Kasumi-1 (cell line): ENCODE measurements around the gene PCSK1N.
"Not testable (repeated sequence)": the region's sequence is repeated elsewhere in the genome, so short reads cannot be mapped to it uniquely, and the experiment has no call there.

Experiments used
- DNase-seq, 2 experiments: peaks; one replicate each; lab custom pipeline; 2025; lab: John Stamatoyannopoulos, UW

The PCSK1N gene

DNA sequence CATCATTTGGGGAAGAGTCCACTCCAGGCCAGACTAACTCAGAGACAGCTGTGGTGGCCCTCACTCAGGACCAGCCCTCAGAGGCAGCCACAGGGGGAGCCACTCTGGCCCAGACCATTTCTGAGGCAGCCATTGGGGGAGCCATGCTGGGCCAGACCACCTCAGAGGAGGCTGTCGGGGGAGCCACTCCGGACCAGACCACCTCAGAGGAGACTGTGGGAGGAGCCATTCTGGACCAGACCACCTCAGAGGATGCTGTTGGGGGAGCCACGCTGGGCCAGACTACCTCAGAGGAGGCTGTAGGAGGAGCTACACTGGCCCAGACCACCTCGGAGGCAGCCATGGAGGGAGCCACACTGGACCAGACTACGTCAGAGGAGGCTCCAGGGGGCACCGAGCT, 12.4 kb downstream of the PCSK1N start:
- DNase-seq: no peak

DNA sequence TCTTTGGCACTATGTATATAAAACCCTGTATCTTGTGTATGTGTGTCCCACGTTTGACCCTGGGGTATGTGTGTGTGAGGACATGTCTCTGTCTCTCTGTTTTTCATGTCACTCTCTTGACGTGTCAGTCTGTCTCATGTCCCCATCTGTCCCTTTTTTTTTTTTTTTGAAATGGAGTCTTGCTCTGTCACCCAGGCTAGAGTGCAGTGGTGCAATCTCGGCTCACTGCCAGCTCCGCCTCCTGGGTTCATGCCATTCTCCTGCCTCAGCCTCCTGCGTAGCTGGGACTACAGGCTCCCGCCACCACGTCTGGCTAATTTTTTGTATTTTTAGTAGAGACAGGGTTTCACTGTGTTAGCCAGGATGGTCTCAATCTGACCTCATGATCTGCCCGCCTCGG, 16.0 kb downstream of the PCSK1N start:
- not testable (repeated sequence) for DNase-seq

DNA sequence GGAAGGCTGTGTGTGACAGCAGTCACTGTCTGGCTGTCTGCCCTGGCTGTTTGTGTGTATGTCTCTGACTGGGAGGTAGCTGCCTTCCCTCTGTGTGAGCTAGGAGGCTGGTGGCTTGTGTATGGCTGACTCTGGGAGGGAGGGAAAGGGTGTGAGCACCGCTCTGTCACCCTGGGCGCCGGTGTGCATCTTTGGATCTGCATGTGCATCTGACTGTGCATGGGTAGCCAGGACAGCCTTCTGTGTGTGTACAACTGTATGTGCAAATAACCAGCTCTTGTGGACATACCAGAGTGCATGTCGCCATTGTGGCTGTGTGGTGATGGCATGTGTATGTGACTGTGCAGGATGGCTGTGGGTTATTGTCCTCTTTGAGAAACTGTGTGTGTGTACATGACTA, 16.5 kb downstream of the PCSK1N start:
- no peak for DNase-seq

DNA sequence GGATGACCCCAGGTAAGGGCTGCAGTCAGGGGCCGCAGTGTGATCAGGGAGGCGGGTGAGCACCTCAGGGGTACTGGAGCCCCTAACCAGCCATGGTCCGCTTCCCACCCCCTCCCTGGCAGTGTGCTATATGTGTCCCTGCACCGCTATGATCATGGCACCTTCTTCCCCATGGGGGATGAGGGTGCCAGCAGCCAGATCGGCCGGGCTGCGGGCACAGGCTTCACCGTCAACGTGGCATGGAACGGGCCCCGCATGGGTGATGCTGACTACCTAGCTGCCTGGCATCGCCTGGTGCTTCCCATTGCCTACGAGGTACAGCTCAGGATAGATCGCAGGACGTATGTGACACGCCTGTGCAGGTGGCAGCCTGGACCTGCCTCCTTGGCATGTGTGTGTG, 17.3 kb downstream of the PCSK1N start:
- DNase-seq: no peak

DNA sequence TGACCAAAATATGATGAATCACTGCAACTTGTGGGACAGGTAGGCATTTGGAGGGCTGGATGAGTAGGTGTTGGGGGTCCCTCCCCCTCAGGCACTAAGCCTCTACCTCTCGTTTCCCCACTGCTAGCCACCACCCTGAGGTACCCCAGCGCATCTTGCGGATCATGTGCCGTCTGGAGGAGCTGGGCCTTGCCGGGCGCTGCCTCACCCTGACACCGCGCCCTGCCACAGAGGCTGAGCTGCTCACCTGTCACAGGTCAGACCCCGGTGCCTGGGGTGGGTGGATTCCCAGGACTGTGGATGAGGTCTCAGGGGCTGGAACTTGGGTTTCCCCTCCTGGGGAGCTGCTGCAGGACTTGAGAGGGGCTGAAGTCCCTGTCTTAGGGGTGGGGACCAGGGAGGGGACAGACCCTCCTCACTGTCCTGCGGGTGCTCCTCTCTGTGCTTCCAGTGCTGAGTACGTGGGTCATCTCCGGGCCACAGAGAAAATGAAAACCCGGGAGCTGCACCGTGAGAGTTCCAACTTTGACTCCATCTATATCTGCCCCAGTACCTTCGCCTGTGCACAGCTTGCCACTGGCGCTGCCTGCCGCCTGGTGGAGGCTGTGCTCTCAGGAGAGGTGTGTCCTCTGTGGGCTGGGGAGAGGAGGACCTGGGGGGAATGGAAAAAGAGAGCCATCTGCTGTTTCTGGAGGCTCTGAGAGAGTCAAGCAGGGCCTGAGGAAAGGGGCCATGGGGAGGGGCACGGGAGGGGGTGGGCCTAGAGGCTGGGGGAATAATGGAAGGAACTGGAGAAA, 19.2 kb downstream of the PCSK1N start:
- DNase-seq: no peak

DNA sequence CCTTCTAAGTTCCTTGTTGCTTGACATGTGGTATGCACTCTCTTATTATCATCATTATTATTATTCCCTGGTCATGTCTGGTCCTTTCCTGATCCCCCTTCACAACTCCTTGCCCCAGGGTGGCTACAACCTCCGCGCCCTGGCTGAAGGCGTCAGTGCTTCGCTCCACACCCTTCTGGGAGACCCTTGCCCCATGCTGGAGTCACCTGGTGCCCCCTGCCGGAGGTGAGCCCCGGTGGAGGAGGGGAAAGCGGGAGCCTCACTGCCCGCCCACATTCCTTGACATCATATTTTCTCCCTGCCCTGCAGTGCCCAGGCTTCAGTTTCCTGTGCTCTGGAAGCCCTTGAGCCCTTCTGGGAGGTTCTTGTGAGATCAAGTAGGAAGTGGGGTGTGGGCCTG, 20.1 kb downstream of the PCSK1N start:
- no peak for DNase-seq

DNA sequence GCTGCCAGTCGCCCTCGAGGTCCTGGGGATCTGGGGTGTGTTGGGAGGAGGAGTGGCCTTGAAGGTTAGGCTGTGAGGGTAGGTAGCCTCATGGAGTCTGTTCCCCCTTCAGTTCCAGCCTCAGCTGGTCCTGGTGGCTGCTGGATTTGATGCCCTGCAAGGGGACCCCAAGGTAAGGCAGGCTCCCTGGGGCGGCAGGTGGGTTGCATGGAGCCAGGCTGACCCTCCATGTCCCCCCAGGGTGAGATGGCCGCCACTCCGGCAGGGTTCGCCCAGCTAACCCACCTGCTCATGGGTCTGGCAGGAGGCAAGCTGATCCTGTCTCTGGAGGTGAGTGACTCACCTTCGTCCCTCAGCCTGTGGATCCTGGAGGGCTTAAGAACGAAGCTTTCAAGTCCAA, 20.7 kb downstream of the PCSK1N start:
- DNase-seq: no peak

DNA sequence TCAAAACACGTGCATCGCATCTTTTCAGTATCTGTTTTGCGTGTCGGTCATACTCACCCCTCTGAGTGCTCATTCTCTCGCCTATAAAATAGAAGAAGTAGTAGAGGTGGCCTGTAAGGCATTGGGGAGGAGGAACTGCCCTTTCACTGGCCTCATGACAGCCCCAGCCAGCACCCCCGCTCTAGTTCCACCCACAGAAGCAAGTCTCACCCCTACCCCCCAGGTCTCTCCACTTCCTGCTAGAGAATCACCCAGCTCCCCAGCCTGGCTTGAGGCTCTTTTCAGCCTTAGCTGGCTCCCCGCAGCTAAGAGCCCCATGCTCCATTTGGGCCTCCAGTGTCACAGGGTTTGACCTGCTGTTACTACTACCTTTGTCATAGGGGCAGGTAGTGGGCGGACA, 21.8 kb downstream of the PCSK1N start:
- DNase-seq: peak in 1 of 2 experiments; percentile 12

DNA sequence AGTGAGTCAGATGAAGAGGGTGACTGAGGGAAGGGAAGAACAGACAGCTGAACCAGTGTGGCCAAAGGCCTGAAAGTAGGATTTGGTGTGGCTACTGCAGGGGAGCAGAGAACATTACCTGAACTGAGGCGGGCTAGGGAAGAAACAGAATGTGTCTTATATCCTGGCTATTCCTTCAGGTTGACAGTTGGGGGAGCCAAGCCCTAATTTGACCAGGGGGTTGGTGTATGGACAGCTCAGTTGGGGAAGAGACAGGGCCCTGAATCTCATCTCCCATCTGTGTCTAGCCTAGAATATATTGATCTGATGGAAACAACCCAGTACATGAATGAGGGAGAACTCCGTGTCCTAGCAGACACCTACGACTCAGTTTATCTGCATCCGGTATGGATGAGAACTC, 29.3 kb downstream of the PCSK1N start:
- no peak for DNase-seq

DNA sequence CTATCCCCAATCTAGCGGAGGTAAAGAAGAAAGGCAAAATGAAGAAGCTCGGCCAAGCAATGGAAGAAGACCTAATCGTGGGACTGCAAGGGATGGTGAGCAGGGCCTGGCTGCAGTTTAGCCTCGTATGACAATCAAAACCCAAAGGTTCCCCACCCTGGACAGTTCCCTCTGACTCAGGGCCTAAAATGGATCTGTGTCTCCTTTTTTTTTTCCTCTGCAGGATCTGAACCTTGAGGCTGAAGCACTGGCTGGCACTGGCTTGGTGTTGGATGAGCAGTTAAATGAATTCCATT, 32.6 kb downstream of the PCSK1N start:
- DNase-seq: no peak

DNA sequence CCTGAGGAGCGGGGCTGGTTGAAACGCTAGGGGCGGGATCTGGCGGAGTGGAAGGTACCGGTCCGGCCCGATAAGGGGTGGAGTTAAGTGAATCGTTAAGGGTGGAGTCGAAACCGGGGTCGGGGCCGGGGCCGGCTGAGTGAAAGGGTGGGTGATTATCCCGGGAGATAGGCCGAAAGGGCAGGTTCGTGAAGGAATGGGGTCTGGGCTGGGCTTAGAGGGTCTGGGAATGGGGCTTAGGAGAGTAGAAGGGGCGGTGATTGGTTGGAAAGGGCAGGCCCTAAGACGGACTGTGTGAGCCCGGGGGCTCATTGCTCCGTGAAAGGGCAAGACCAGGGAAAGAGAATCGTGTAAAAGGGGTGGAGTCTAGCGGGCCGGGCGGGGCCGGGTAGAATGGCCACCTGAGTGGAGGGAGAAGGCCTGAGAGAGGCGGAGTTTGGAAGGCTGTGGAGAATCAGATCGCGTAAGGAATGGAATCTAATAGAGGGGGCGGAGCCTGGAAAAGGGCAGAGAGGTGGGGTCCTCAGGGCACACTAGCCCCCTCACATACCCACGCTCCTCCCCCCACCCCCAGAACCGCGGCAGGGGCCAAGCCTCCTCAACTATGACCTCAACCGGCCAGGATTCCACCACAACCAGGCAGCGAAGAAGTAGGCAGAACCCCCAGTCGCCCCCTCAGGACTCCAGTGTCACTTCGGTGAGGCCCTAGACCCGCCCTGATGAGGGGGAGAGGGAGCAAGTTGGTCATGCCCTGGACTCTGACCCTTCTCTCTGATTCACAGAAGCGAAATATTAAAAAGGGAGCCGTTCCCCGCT, 33.1 kb downstream of the PCSK1N start:
- peak; percentile 66 to 69 for DNase-seq

DNA sequence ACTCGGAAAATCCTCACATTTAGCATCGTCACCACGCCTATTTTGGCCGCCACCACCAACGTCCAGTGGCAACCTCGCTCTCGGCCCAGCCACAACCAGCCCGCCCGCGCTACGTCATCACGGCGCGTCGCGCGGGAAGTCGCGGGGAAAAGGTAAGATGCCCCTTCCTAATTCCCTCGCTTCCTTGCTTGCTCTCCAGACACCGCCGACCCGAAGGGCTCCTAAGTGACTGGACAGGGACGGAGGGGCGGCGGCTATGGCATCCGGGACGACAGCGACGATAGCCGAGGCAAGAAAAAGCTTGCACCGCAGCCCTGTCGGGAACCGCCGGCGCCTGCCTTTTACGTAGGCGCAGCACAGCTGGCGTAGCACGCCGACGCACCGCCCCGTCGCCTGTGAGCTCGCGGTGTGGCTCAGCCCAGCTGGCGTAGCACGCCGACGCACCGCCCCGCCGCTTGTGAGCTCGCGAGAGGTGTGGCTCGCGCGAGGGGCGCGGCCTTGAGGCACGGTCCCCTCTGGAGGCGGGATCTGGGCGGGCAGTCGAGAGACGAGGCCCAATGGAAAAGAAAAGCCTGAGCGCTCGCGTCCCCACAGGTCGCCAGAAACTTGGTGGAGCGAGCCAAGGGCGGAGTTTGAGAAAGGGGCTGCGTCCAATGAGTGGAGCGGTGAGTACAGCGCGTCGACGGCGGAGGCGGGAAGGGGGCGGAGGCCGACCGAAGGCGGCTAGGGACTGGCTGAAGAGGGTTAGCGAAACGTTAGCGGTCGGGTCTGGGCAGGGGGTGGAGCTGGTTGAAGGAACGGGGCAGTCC, 33.9 kb downstream of the PCSK1N start, which contains the start of gene HDAC6:
Gene HDAC6 (plus strand): TSS at position 788 of the 809 bp plus-strand sequence. CDS start 626 bp downstream, outside the sequence.
- peak; percentile 94 to 95 for DNase-seq

DNA sequence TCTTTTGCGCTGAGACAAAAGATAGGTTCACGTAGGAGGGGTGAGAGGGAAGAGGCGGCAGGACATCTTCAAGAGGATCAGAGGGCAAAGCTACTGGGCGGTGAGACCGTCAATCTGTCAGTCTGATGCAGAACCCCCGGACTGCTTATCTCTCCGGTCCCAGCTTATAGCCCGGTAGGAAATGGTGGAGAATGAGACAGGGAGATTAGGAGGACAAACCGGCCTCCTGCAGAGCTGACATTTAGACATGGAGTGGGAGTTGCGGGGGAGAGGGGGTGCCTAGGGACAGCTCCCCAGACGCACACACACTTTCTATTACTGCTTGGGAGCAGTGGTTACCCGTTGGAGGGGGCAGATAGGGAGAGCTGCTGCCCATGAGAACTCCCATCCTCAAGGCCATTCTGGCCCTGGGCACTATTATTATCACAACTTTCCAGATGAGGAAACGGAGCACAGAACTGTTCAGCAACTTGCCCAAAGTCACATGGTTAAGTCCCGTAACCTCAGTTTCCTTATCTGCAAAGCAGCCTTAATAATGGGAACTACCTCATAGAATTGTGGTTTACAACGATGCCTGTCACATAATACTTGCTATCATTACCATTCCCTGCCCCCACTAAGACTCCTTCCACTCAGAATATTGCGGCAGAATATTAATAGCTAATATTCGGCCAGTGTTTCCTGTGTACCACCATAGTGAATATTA, 34.7 kb downstream of the PCSK1N start:
- DNase-seq: peak in 1 of 2 experiments; percentile 40

DNA sequence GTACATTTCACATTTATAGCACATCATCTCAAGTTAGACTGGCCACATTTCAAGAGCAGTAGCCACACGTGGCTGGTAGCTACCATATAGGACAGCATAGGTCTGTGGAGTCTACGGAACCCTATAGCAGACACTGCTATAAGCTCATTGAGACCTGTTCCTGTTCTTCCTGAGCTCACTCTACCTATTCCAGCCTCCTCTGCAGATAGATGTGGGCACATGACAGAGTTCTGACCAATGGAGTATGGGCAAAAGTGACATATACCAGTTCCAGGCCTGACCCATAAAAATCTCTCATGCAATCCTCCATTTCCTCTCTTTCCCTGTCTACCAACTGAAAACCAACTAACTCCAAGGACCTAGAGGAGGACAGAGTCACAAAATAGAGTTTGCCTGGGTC, 37.1 kb downstream of the PCSK1N start:
- no peak for DNase-seq

DNA sequence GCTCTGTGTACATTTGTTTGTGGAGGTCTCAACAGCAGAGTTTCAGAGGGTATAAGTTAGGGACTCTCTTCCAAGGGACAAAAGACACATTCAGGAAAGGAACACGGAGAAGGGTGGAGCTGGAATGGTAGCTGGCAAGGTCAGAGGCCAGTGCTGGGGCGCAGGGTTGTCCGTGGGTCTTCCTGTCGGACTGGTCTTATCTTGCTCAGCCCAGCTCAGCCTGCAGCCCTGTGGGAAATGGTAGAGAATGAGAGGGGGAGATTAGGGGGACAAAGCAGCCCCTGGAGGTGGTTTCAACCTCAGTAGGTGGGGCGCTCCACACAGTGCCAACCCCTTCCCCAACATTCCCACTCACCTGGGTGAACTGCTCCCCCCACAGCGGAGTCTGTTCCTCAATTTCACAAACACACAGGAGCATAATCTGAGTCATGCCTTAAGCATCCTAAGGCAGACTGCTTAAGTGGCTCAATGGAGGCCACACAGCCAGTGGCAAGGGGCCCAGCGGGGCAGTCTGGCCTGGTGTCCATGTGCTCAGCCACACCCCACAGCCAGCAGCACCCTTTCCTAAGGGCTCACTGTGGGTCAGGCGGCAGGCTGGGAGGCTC, 40.4 kb downstream of the PCSK1N start:
- DNase-seq: no peak

DNA sequence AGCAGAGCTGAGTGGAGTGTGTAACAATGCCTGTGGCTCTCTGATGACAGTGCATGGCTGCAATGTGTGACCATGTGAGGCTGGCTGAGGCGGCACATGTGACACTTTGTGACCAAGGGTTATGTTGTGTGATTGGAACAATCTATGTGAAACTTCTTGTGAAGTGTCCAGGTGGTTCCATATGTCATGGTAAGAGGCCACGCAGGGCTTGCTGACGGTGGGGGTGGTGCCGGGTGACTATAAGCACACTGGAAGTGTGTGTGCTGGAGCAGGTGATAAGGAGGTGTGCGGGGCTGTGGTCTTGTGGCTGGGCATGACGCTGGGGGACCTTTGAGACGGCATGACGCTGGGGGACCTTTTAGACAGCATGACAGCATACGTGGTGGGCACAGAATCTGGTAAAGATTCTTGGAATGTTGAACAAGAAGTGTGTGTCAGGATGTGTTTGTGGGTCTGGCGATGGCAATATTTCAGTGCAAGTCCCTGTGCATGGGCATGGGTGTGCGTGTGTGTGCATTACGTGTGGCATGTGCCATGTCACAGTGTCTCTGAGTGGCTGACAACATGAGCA, 41.0 kb downstream of the PCSK1N start:
- no peak for DNase-seq

DNA sequence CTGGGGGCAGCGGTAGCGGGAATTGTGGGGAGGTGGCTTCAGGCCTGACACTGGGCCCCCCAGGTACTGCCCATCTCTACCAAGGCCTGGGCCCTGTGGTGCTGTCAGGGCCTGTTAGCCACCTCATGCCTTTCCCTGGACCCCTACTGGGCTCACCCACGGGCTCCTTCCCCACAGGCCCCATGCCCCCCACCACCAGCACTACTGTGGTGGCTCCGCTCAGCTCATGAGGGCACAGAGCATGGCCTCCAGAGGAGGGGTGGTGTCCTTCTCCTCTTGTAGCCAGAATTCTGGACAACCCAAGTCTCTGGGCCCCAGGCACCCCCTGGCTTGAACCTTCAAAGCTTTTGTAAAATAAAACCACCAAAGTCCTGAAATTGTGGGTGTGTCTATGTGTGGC, 41.5 kb downstream of the PCSK1N start:
- no peak for DNase-seq

DNA sequence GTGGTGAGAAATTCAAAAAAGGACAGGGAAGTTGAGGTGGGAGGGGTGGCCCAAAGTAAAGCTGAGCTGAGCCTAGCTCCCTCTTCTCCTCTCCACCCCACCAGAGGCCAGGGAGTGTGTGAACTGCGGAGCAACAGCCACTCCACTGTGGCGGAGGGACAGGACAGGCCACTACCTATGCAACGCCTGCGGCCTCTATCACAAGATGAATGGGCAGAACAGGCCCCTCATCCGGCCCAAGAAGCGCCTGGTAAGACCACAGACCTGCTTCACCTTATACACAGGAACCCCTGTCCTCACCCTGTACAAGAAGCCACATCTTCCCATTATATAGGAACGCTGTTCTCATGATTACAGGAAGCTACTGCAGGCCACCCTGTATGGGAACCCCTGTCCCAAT, 43.2 kb downstream of the PCSK1N start:
- no peak for DNase-seq

DNA sequence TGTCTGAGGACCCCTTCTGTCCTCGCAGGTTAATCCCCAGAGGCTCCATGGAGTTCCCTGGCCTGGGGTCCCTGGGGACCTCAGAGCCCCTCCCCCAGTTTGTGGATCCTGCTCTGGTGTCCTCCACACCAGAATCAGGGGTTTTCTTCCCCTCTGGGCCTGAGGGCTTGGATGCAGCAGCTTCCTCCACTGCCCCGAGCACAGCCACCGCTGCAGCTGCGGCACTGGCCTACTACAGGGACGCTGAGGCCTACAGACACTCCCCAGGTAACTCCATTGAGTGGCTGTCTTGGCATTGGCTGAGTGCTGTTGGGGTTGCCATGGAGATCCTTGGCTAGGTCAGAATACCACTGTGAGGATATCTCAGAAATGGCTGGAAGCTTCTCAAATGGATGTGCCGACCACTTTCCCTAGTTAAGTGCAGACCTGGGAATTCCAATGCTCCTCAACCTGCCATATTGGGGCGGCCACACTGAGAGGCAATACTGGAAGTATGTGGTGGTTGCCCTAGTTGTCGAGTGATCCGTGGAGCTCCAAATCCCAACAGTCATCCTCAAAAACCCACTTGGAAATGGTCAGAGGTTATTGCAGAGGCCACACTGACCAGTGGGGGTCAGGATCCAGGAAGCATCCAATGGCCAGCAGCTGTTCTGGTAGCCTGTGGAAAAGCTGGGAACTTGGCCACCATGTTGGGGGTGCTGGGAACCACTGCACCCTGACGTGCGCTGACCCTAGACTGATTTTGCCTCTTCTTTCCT, 44.2 kb downstream of the PCSK1N start:
- DNase-seq: no peak

DNA sequence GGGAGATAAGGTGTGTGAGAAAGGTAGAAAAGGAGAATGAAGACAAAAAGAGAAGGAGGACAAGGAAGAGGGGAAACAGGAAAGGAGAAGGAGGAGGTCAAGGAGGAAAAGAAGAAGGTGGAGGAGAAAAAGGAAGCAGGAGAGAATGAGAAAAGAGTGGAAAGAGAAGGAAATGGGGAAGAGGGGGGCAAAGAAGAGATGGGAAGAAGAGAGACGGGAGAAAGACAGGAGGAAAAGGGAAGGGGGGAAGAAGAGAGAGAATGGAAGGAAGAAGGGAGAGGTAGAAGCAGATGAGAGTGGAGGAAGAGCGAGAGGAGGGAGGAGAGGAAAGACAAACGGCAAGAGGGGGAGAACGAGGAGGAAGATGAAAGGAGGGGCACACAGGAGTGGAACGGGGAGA, 44.9 kb downstream of the PCSK1N start:
- DNase-seq: no peak
